SU-DHL-6 (cell line): Measurements from ENCODE around the gene CDKN1A.

Experiments
- EZH2phosphoT487 ChIP-seq: fragments of 200-600 bp; sonication (generic), shearing (Covaris generic); conservative IDR thresholded peaks from 2 replicates; pipeline ENCODE4 v1.6.1; 2018; ENCODE audit warnings: mild to moderate bottlenecking, antibody characterized with exemption, low read length, moderate library complexity, mixed read lengths
- TF ChIP-seq, protein P1 (sequence below): fragments of 200-600 bp; sonication (generic); IDR thresholded peaks from one replicate; pipeline ENCODE4 v1.5.1; 2017; ENCODE audit warnings: antibody characterized with exemption, mild to moderate bottlenecking, low read length, moderate library complexity; ENCODE audit not compliant: insufficient read depth, poor library complexity, severe bottlenecking

DNA sequence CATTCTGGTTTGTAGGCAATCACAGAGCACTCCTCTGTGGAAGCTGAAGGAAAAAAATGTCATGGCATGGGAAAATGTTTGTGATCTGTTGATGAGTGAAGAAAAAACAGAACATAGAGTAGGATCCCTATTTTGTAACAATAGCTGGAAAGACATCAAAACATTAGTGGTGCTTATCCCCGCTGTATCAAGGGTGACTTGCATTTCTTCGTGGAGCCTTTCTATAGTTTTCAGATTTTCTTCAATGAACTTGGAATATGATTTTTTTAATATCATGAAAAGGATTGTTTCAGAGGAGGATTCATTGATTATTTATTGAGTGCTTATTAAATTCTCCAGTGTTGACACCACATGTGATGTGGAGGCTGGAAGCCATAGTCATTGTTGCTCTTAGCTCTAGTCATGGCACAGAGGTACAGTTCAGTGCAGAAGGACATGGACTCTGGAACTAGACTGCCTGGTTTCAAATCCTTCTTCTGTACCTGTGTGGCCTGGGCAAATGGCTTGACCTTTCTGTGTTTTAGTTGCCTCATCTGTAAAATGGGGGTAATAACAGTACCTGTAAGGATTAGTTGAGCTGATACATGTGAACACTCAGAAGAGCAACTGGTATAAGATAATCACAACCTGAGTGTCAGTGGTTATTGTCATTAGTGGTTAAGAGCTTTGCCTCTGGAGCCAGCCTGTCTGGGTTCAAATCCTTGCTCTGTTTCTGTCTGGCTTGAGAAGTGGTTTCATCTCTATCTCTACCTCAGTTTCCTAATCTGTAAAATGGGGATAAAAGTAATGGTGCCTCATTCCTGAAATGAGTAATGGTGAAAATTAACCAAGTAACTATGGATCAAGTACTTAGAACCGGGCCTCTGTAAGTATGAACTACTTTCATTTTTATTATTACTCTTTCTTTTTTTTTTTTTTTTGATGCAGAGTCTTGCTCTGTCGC, 14.7 kb upstream of the CDKN1A start:
- TF ChIP-seq, protein P1, sequence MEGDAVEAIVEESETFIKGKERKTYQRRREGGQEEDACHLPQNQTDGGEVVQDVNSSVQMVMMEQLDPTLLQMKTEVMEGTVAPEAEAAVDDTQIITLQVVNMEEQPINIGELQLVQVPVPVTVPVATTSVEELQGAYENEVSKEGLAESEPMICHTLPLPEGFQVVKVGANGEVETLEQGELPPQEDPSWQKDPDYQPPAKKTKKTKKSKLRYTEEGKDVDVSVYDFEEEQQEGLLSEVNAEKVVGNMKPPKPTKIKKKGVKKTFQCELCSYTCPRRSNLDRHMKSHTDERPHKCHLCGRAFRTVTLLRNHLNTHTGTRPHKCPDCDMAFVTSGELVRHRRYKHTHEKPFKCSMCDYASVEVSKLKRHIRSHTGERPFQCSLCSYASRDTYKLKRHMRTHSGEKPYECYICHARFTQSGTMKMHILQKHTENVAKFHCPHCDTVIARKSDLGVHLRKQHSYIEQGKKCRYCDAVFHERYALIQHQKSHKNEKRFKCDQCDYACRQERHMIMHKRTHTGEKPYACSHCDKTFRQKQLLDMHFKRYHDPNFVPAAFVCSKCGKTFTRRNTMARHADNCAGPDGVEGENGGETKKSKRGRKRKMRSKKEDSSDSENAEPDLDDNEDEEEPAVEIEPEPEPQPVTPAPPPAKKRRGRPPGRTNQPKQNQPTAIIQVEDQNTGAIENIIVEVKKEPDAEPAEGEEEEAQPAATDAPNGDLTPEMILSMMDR: no peak
- TF ChIP-seq EZH2phosphoT487: peak; percentile 25
